GM19238 (cell line): ENCODE results near the gene ADAMTS19.
"Not testable (repeated sequence)": the region's sequence is repeated elsewhere in the genome, so short reads cannot be mapped to it uniquely, and the experiment has no call there.

Experiments used
- DNase-seq: peaks from one replicate; pipeline ENCODE4 v3.0.0; 2011; ENCODE audit warnings: low spot score; ENCODE audit not compliant: insufficient read length

Gene ADAMTS19, protein sequence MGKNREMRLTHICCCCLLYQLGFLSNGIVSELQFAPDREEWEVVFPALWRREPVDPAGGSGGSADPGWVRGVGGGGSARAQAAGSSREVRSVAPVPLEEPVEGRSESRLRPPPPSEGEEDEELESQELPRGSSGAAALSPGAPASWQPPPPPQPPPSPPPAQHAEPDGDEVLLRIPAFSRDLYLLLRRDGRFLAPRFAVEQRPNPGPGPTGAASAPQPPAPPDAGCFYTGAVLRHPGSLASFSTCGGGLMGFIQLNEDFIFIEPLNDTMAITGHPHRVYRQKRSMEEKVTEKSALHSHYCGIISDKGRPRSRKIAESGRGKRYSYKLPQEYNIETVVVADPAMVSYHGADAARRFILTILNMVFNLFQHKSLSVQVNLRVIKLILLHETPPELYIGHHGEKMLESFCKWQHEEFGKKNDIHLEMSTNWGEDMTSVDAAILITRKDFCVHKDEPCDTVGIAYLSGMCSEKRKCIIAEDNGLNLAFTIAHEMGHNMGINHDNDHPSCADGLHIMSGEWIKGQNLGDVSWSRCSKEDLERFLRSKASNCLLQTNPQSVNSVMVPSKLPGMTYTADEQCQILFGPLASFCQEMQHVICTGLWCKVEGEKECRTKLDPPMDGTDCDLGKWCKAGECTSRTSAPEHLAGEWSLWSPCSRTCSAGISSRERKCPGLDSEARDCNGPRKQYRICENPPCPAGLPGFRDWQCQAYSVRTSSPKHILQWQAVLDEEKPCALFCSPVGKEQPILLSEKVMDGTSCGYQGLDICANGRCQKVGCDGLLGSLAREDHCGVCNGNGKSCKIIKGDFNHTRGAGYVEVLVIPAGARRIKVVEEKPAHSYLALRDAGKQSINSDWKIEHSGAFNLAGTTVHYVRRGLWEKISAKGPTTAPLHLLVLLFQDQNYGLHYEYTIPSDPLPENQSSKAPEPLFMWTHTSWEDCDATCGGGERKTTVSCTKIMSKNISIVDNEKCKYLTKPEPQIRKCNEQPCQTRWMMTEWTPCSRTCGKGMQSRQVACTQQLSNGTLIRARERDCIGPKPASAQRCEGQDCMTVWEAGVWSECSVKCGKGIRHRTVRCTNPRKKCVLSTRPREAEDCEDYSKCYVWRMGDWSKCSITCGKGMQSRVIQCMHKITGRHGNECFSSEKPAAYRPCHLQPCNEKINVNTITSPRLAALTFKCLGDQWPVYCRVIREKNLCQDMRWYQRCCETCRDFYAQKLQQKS

DNA sequence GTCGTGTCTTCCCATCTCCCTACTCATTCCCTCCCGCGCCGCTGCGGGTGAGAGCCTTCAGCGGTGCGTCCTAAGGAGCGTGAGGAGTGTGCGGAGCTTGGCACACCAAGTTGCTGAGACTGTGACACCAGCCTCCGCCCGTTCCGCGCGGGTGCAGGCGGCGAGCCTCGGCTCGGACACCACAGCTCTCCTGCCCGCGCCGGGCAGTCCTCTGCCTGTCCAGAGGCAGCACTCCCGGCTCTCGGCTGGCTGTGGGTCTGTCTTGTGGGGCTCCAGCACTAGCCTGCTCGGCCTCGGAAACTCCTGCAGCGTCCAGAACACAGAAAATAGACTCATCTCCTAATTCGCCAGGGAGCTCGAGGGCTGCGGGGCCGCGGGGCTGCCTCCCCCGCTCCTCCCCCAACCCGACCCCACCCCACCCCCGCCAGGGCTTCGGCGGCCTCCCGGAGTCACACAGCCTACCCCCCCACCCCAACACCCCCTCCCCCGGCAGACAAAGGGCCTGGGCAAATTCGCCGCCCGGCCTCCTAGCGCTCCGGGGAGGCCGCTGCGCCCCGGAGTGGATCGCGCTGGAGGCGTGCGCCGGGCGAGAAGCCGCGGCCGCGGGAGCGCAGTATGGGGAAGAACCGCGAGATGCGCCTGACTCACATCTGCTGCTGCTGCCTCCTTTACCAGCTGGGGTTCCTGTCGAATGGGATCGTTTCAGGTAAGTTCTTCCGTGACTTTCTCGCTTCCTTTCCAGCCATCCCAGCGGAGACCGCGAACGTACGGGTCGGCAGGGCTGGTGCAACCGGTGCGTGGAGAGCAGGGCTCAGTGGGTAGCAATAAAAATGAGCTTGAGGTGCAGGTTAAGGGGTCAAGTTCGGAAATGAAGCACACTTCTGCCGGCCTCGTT lies at the start of gene ADAMTS19:
Gene ADAMTS19 (plus strand): TSS at position 522 of the 895 bp plus-strand sequence. CDS start 94 bp downstream, at position 616.
- no peak for DNase-seq

DNA sequence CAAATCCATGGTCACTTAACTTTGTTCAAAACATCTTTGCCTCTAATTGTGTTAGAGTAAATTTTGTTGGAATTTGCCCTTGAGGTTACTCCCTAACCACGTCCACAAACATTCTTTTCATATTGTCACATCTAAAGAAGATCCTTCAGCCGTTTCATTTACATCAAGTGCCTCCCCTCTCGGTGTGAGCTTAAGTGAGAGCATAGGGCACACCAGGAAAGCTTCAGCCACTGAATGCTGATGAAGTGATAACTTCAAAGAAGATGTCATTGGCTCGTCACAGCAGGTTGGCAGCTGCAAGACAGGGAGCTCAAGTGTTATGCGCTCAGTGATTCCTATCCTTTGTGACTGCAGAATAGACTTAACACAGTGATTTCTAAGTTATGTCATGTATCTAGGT lies 49.6 kb upstream of the ADAMTS19 start:
- DNase-seq, result no peak

DNA sequence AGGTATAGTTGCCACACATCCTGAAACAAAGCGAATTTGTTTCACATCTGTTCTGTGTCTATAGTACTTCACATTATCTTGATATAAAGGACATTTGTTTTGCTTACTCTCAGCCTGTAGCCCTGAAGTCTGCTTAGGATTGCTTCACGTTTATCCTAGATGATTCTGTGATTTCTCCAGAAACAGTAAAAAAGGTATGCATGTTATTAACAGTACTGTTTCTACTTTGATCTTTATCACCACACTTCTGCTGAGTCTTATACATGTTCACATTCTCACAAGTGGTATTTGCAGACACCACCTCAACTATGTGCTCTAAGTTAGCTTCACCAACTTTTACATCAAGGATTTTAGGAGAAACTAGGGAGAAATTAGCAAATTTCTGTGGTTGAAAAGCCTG lies 47.4 kb upstream of the ADAMTS19 start:
- DNase-seq, result no peak

DNA sequence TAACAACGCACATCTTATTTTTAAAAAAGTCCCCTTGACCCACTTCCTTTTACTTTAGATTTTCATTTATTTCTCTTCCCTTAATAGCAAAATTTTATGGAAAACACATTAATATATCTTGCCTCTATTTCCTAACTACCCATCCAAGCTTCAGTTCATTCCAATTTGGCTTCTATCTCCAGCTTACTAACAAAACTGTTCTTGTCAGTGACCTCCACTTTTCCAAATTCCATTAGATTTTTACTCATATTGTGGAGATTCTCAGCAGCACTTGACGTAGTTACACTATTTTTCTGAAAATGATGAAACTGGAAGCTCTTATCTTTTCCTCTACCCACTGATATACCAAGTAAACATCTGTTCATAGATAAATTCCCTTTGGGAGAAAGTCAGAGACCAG lies 46.5 kb upstream of the ADAMTS19 start:
- no peak for DNase-seq

GRCh38 chr5:129419292-129419691 lies 40.8 kb upstream of the ADAMTS19 start:
- no peak for DNase-seq

GRCh38 chr5:129425031-129425430 lies 35.1 kb upstream of the ADAMTS19 start:
- no peak for DNase-seq

- DNase-seq, result no peak
Observed at GRCh38 chr5:129426071-129426470, 34.0 kb upstream of the ADAMTS19 start.

- DNase-seq, result not testable (repeated sequence)
Observed at GRCh38 chr5:129428636-129429035, 31.5 kb upstream of the ADAMTS19 start.

DNA sequence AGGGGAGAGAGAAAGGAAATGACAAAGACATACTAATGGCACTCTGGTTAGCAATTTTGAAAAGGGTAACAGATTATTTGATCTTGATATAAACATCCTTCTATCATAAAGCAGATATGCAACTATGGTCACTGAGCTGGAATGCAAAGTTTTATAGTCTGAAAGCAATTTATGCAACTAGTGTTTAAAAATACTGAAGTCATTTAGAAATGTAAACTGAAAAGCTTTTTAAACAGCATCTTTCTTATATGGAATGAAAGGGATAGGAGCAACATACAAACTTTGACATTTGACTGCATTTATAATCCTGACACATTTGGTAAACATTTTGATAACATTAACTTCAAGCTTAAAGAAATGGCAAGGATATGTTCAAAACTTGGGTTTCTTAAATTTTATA lies 28.7 kb upstream of the ADAMTS19 start:
- DNase-seq, result no peak

GRCh38 chr5:129438322-129438721 lies 21.8 kb upstream of the ADAMTS19 start:
- DNase-seq, result no peak

DNA sequence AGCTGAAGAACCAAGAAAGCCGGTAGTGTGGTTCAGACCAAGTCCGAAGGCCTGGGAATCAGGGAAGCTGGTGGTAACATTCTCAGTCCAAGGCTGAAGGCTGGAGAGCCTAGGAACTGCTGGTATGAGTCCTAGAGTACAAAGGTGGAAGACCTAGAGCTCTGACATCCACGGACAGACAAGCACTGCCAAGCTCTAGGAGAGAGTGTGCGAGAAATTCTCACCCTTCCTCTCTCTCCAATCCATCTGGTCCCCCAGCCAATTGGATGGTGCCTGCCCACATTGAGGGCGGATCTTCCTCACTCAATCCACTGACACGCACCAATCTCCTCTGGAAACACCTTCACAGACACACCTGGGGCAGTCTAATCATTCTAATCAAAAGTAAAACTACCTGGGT lies 19.7 kb upstream of the ADAMTS19 start:
- DNase-seq, result no peak

DNA sequence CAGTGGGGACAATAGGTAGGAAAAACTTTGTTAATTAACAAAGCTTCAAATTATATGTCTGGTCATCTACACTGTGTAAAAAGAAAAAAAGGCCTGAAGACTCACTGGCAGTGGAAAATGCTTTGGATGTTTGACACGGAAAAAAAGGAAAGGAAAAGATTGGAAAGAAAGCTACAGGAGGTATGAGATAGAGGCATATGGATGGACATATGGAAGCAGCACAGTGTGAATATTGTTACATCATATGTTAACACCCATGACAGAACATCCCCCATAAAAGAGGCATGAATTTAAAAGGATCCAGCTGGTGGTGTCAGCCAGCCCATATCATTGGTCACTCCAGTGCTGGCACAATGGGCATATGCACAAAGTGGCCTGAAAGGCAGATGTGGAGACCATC lies 19.0 kb upstream of the ADAMTS19 start:
- no peak for DNase-seq

GRCh38 chr5:129445379-129445778 lies 14.7 kb upstream of the ADAMTS19 start:
- DNase-seq, result no peak

DNA sequence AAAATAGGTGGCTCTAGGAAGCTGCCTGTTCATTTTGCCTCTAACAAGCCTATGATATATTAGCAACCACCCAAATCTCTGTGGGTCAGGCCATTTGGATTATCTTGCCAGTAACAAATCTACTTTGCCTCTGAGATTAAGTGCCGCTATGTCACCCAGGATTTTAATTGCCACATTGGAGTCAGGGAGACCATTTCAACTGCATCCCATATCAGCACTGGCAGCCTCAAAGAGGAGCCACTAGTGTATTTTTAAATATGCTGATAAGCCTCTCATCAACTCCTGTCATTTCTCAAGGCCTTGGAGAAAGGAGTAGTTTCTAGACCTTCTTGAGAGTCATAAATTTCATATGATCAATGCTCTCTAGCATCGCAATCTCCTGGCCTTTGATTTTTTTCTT lies 12.1 kb upstream of the ADAMTS19 start:
- no peak for DNase-seq

DNA sequence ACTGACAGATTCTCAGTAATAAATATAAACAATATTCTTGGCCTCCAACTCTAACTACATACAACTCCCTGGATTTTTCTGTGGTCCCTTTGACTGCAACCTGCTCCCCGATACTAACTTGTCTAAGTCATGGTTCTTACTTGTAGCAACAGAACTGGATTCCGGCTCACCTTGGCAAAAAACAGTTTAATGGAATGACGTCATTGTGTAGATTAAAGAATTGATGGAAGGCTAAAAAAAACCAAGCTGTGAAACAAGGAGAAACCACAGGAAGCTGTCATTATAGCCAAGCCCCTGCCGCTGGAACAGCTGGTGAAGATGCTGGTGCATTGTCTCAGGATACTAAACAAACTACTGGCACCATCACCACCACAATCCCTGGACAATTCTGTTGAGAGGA lies 11.4 kb upstream of the ADAMTS19 start:
- no peak for DNase-seq

DNA sequence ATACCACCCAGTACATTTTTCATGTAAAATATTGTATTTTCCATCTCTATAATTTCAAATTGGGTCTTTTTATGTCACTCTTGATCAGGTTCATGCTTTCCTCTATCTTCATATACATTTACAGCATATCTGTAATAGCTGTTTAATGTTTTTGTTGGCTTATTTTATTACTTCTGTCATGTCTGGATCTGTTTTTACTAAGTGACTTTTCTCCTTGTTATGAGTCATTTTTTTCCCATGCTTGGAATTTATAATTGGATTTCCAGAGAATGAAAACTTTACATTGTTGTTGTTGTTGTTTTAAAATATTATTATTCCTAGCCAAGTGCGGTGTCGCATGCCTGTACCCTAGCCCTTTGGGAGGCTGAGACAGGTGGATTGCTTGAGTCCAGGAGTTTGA lies 5.6 kb upstream of the ADAMTS19 start:
- DNase-seq, result no peak

DNA sequence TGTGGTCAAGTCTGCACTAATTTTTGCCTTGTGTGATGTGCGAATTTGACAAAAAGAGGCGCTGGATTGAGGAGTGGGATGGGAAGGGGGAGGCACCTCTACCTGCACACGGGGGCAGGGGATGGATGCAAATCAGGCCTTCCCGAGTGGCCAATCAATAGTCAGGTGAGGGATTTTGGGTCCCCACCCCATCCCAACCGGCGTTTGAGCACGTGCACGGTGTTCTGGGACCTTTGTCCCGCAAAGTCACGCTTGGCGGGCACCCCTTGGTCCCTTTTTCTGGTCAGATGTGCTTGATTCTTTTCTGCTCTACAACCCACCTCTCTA lies 685 bp upstream of the ADAMTS19 start:
- DNase-seq, result no peak

DNA sequence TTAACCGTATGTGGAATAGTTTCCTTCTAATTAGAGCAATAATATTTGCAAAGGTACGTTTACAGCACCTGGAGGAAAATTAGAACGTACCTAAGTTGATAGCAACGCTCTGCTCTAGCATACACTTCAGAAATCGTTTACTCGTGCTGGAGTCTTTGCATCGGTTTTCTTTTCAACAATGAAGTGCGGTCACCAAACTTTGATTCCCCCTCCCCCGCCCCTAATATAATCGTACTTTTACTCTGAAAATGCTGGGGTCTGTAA lies 506 bp downstream of the ADAMTS19 start:
- DNase-seq, result no peak

DNA sequence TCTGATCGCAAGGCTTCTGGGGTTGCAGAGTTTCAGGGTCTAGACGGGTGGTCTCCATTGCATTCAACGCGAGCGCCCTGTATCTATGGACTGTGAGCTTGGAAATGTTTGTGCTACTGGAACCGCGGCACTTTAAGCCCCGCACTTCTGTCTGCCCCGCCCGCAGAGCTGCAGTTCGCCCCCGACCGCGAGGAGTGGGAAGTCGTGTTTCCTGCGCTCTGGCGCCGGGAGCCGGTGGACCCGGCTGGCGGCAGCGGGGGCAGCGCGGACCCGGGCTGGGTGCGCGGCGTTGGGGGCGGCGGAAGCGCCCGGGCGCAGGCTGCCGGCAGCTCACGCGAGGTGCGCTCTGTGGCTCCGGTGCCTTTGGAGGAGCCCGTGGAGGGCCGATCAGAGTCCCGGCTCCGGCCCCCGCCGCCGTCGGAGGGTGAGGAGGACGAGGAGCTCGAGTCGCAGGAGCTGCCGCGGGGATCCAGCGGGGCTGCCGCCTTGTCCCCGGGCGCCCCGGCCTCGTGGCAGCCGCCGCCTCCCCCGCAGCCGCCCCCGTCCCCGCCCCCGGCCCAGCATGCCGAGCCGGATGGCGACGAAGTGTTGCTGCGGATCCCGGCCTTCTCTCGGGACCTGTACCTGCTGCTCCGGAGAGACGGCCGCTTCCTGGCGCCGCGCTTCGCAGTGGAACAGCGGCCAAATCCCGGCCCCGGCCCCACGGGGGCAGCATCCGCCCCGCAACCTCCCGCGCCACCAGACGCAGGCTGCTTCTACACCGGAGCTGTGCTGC lies 1.0 kb downstream of the ADAMTS19 start:
- DNase-seq, result no peak

GRCh38 chr5:129461711-129462332 lies 1.7 kb downstream of the ADAMTS19 start:
- DNase-seq, result no peak
